Measurements from ENCODE around the gene ATP5PB.

ATP5PB gene

GRCh38 chr1:111455642-111456031 is 6.4 kb downstream of the ATP5PB start:
- Histone ChIP-seq H3K79me2 (ENCODE audit: insufficient read depth, low read length) (peaks cover 25% of the 10 kb centered on the region), H3K27ac (ENCODE audit: low read depth, low read length, poor library complexity, severe bottlenecking) (no peak overlapping the region), H3K36me3 (ENCODE audit: insufficient read depth, low read length) (peaks cover 88% of the 10 kb centered on the region), H3K4me2 (ENCODE audit: low read length) (no peak overlapping the region), H3K9me2 (ENCODE audit: low read depth, low read length) (no peaks in the 10 kb centered on the region), H4K20me1 (ENCODE audit: insufficient read depth, low read length) (no peaks in the 10 kb centered on the region), H3K27me3 (ENCODE audit: insufficient read depth, low read length) (no peaks in the 10 kb centered on the region), H3K9ac (ENCODE audit: low read length) (no peak overlapping the region), H2AFZ (ENCODE audit: low read length) (no peak overlapping the region), H3F3A (ENCODE audit: insufficient read depth, low read length) (no peaks in the 10 kb centered on the region), H3K4me3 (ENCODE audit: low read depth, low read length, poor library complexity, severe bottlenecking) (no peak overlapping the region), H3K9me3 (ENCODE audit: low read length) (no peaks in the 10 kb centered on the region), H3K4me1 (ENCODE audit: insufficient read depth, low read length, severe bottlenecking) (peaks cover 19% of the 10 kb centered on the region)
- TF ChIP-seq EZH2 (IDR thresholded peaks at IDR 0.05; ENCODE audit: borderline replicate concordance, low read length) (no peak), CTCF (IDR thresholded peaks at IDR 0.05; ENCODE audit: low read length) (no peak)

- Histone ChIP-seq H3K9me3 (ENCODE audit: low read length) (no peaks in the 10 kb centered on the region), H2AFZ (ENCODE audit: low read length) (no peak overlapping the region), H3F3A (ENCODE audit: insufficient read depth, low read length) (no peaks in the 10 kb centered on the region), H3K4me1 (ENCODE audit: insufficient read depth, low read length, severe bottlenecking) (no peaks in the 10 kb centered on the region), H3K4me2 (ENCODE audit: low read length) (no peak overlapping the region), H3K79me2 (ENCODE audit: insufficient read depth, low read length) (no peaks in the 10 kb centered on the region), H3K27me3 (ENCODE audit: insufficient read depth, low read length) (no peaks in the 10 kb centered on the region), H3K4me3 (ENCODE audit: low read depth, low read length, poor library complexity, severe bottlenecking) (no peak overlapping the region), H3K9ac (ENCODE audit: low read length) (no peak overlapping the region), H3K9me2 (ENCODE audit: low read depth, low read length) (no peaks in the 10 kb centered on the region), H3K36me3 (ENCODE audit: insufficient read depth, low read length) (peaks cover 66% of the 10 kb centered on the region), H3K27ac (ENCODE audit: low read depth, low read length, poor library complexity, severe bottlenecking) (no peak overlapping the region), H4K20me1 (ENCODE audit: insufficient read depth, low read length) (no peaks in the 10 kb centered on the region)
- TF ChIP-seq EZH2 (IDR thresholded peaks at IDR 0.05; ENCODE audit: borderline replicate concordance, low read length) (no peak), CTCF (IDR thresholded peaks at IDR 0.05; ENCODE audit: low read length) (no peak)
These were observed 12.5 kb downstream of the ATP5PB start for GRCh38 chr1:111461765-111462164.

- Histone ChIP-seq H3K4me2 (ENCODE audit: low read length) (no peak overlapping the region), H3K27me3 (ENCODE audit: insufficient read depth, low read length) (no peaks in the 10 kb centered on the region), H4K20me1 (ENCODE audit: insufficient read depth, low read length) (no peaks in the 10 kb centered on the region), H3K9me3 (ENCODE audit: low read length) (no peaks in the 10 kb centered on the region), H3K9me2 (ENCODE audit: low read depth, low read length) (no peaks in the 10 kb centered on the region), H3K79me2 (ENCODE audit: insufficient read depth, low read length) (no peaks in the 10 kb centered on the region), H3F3A (ENCODE audit: insufficient read depth, low read length) (no peaks in the 10 kb centered on the region), H3K27ac (ENCODE audit: low read depth, low read length, poor library complexity, severe bottlenecking) (no peak overlapping the region), H3K36me3 (ENCODE audit: insufficient read depth, low read length) (peaks cover 62% of the 10 kb centered on the region), H3K4me1 (ENCODE audit: insufficient read depth, low read length, severe bottlenecking) (no peaks in the 10 kb centered on the region), H2AFZ (ENCODE audit: low read length) (no peak overlapping the region), H3K4me3 (ENCODE audit: low read depth, low read length, poor library complexity, severe bottlenecking) (no peak overlapping the region), H3K9ac (ENCODE audit: low read length) (no peak overlapping the region)
- TF ChIP-seq CTCF (IDR thresholded peaks at IDR 0.05; ENCODE audit: low read length) (no peak), EZH2 (IDR thresholded peaks at IDR 0.05; ENCODE audit: borderline replicate concordance, low read length) (no peak)
These were observed 13.2 kb downstream of the ATP5PB start for GRCh38 chr1:111462370-111463028.
